NCI-H146 (cell line): Measurements from ENCODE around the gene PRR23C.

Experiments used
- DNase-seq: peaks from one replicate; lab custom pipeline; 2025; lab: John Stamatoyannopoulos, UW

The PRR23C gene

GRCh38 chr3:138995706-138996105, 49.0 kb downstream of the PRR23C start:
- no peak for DNase-seq
